Lung (tissue), 12 donors: Measurements from ENCODE around the gene ERCC1. TPM values are rescaled to one million over a fixed set of nuclear protein-coding genes. Genes with fewer than 3 reads are reported as not detected.

Source experiments
- ATAC-seq: fragments of 200-7000 bp; cut with Tn5 transposase; one replicate; pipeline ENCODE4 v1.9.1; 2020; ENCODE audit warnings: moderate number of reproducible peaks; ENCODE audit not compliant: insufficient read depth, low FRiP score
- DNase-seq, 3 donors: peaks; one replicate each; pipeline ENCODE4 v3.0.0-alpha.2; 2013 to 2017
- H3K27ac ChIP-seq, 2 donors: one replicate each; pipeline ENCODE4 v1.5.1; 2013; ENCODE audit warnings: mild to moderate bottlenecking in 2 of 2, moderate library complexity in 2 of 2, control low read depth in 1 of 2, inconsistent platforms in 1 of 2, low read depth in 1 of 2, low read length in 1 of 2
- H3K27me3 ChIP-seq, 3 donors: one replicate each; pipeline ENCODE4 v1.5.1; 2013; ENCODE audit warnings: low read length in 2 of 3; ENCODE audit not compliant: control insufficient read depth in 3 of 3, insufficient read depth in 3 of 3
- H3K36me3 ChIP-seq, 4 donors: one replicate each; pipeline ENCODE4 v1.5.1; 2013; ENCODE audit warnings: low read length in 4 of 4, mild to moderate bottlenecking in 1 of 4, moderate library complexity in 1 of 4; ENCODE audit not compliant: control insufficient read depth in 4 of 4, insufficient read depth in 4 of 4
- H3K4me1 ChIP-seq, 5 donors: one replicate each; pipeline ENCODE4 v1.5.1; 2013; ENCODE audit warnings: low read length in 5 of 5, mild to moderate bottlenecking in 2 of 5, moderate library complexity in 1 of 5; ENCODE audit not compliant: control insufficient read depth in 5 of 5, insufficient read depth in 5 of 5
- H3K4me3 ChIP-seq: one replicate; pipeline ENCODE4 v1.5.1; 2013; ENCODE audit warnings: mild to moderate bottlenecking, control low read depth, moderate library complexity
- H3K9ac ChIP-seq, 2 donors: one replicate each; pipeline ENCODE4 v1.5.1; 2013; ENCODE audit warnings: low read length in 2 of 2, control low read depth in 1 of 2; ENCODE audit not compliant: insufficient read depth in 1 of 2
- H3K9me3 ChIP-seq, 4 donors: one replicate each; pipeline ENCODE4 v1.5.1; 2013; ENCODE audit warnings: low read length in 3 of 4, mild to moderate bottlenecking in 1 of 4, moderate library complexity in 1 of 4; ENCODE audit not compliant: control insufficient read depth in 4 of 4, insufficient read depth in 3 of 4
- WGBS, 2 donors: extraction: QIAGEN DNeasy Blood & Tissue Kit; methylation state at CpG; one replicate each; pipeline ENCODE4 v1.1.7; 2013; 5-methylcytosine and 5-hydroxymethylcytosine counted together
- polyA plus RNA-seq, 2 donors: library from polyadenylated mRNA; stranded (reverse); fragments of 200-250 nt; gene quantifications; one replicate each; pipeline ENCODE4 v1.2.1, GENCODE V29; 2013
- total RNA-seq, 2 donors: library from RNA; depleted of rRNA in 1 of 2; stranded (reverse); fragments of >200 nt in 1 of 2; gene quantifications; one replicate each; pipeline ENCODE4 v1.2.1, GENCODE V29; 2014 to 2021
- TF ChIP-seq, protein P1 (sequence below): IDR thresholded peaks from 2 replicates; pipeline ENCODE4 v1.5.1; 2012; ENCODE audit warnings: mild to moderate bottlenecking; ENCODE audit errors: control extremely low read depth, extremely low read depth
- donor health status: control.
- donor health status: control.
- donor health status: Bipolar disorder and iron deficiency.
- donor health status: healthy.
- donor health status: DM: yes; HTN: yes; CAD: no.

ERCC1 gene
- total and polyA plus RNA-seq, 4 donors, result 53.2 to 82.3 (median 63.2) TPM

- Histone ChIP-seq H3K4me3 (no peak overlapping the region), H3K9ac (peak overlapping the region; percentile 11 to 46), H3K36me3 (no peaks in the 10 kb centered on the region), H3K27ac (peak overlapping the region; percentile 77 to 93), H3K9me3 (no peaks in the 10 kb centered on the region), H3K4me1 (peaks cover 0 to 15% (median 8%) of the 10 kb centered on the region in 5 donors), H3K27me3 (no peaks in the 10 kb centered on the region)
- TF ChIP-seq, protein P1, sequence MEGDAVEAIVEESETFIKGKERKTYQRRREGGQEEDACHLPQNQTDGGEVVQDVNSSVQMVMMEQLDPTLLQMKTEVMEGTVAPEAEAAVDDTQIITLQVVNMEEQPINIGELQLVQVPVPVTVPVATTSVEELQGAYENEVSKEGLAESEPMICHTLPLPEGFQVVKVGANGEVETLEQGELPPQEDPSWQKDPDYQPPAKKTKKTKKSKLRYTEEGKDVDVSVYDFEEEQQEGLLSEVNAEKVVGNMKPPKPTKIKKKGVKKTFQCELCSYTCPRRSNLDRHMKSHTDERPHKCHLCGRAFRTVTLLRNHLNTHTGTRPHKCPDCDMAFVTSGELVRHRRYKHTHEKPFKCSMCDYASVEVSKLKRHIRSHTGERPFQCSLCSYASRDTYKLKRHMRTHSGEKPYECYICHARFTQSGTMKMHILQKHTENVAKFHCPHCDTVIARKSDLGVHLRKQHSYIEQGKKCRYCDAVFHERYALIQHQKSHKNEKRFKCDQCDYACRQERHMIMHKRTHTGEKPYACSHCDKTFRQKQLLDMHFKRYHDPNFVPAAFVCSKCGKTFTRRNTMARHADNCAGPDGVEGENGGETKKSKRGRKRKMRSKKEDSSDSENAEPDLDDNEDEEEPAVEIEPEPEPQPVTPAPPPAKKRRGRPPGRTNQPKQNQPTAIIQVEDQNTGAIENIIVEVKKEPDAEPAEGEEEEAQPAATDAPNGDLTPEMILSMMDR, result no peak
- WGBS, 2 donors, result 6 to 7% methylated on average over 27 of the region's 27 CpGs
- ATAC-seq (peak; percentile 84), DNase-seq (peak; percentile 88 to 93 (median 92))
These were observed 32.2 kb upstream of the ERCC1 start for GRCh38 chr19:45455707-45456499.

GRCh38 chr19:45451850-45452387 lies 28.2 kb upstream of the ERCC1 start:
- ATAC-seq (no peak), DNase-seq (peak in 1 of 3 donors; percentile 40)
- H3K9ac ChIP-seq, result peak overlapping the region in 1 of 2 donors; percentile 86
- TF ChIP-seq, protein P1, result no peak
- H3K9me3 ChIP-seq, result no peaks in the 10 kb centered on the region
- 81% methylated on average over 12 of the region's 12 CpGs for WGBS, 2 donors
- H3K4me3 ChIP-seq, result no peak overlapping the region
- peaks cover 0 to 15% (median 13%) of the 10 kb centered on the region in 5 donors for H3K4me1 ChIP-seq
- H3K36me3 ChIP-seq, result no peaks in the 10 kb centered on the region
- H3K27ac ChIP-seq, result peak overlapping the region in 1 of 2 donors; percentile 94
- no peaks in the 10 kb centered on the region for H3K27me3 ChIP-seq

- TF ChIP-seq, protein P1, result no peak
- H3K36me3 ChIP-seq, result no peaks in the 10 kb centered on the region
- H3K4me3 ChIP-seq, result no peak overlapping the region
- H3K27ac ChIP-seq, result peak overlapping the region; percentile 69 to 94
- no peaks in the 10 kb centered on the region for H3K9me3 ChIP-seq
- ATAC-seq, result peak; percentile 1
- peak; percentile 74 to 83 (median 77) for DNase-seq
- WGBS, 2 donors, result 2 to 4% methylated on average over 28 of the region's 28 CpGs
- H3K27me3 ChIP-seq, result no peaks in the 10 kb centered on the region
- peak overlapping the region; percentile 86 to 92 for H3K9ac ChIP-seq
- H3K4me1 ChIP-seq, result peaks cover 0 to 14% (median 13%) of the 10 kb centered on the region in 5 donors
These were observed 27.6 kb upstream of the ERCC1 start for GRCh38 chr19:45451131-45451849.
